ENCODE data around the gene NRP1.

DNA sequence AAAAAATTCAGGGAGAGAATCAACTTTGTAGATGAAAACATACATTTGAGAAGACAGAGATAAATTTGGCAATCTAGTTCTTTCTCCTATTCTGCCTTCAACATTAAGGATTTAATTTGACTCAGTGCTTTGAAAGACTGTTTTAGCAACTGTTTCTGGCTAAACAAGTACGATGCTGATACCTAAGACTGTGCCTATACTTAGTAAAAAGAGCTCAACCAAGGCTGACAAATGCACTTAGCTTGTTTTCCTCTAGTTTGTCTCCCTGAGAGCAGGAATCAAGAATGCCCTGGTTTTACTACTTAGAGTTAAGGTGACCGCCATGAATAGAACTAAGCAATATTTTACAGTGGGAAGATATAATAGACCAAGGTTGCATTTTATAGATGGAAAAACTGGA is 49.5 kb downstream of the NRP1 start:
- TF ChIP-seq, protein P1, sequence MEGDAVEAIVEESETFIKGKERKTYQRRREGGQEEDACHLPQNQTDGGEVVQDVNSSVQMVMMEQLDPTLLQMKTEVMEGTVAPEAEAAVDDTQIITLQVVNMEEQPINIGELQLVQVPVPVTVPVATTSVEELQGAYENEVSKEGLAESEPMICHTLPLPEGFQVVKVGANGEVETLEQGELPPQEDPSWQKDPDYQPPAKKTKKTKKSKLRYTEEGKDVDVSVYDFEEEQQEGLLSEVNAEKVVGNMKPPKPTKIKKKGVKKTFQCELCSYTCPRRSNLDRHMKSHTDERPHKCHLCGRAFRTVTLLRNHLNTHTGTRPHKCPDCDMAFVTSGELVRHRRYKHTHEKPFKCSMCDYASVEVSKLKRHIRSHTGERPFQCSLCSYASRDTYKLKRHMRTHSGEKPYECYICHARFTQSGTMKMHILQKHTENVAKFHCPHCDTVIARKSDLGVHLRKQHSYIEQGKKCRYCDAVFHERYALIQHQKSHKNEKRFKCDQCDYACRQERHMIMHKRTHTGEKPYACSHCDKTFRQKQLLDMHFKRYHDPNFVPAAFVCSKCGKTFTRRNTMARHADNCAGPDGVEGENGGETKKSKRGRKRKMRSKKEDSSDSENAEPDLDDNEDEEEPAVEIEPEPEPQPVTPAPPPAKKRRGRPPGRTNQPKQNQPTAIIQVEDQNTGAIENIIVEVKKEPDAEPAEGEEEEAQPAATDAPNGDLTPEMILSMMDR (conservative IDR thresholded peaks at IDR 0.05; ENCODE audit: low read depth, low read length): no peak
- TF ChIP-seq EZH2 (IDR thresholded peaks at IDR 0.05; ENCODE audit: borderline replicate concordance, low read depth, low read length, poor library complexity, severe bottlenecking): no peak
